Motor neuron (in vitro differentiated cells): ENCODE results near the gene LDAH. TPM values are rescaled to one million over a fixed set of nuclear protein-coding genes. Genes with fewer than 3 reads are reported as not detected.
A peak's percentile ranks its signal among the peaks of the same experiment; 100 is the strongest.
"Not testable (repeated sequence)": the region's sequence is repeated elsewhere in the genome, so short reads cannot be mapped to it uniquely, and the experiment has no call there.

Source experiments
- ATAC-seq, 8 experiments: fragments of 200-7000 bp; cut with Tn5 transposase; replicated peaks in 6 of 8; 2 replicates each; pipeline ENCODE4 v1.8.0; 2021; ENCODE audit warnings: mild to moderate bottlenecking in 8 of 8, moderate library complexity in 8 of 8
- H3K27ac ChIP-seq, 2 donors: fragments of 250-450 bp; sonication (Bioruptor Pico); 2 replicates each; pipeline ENCODE4 v1.9.0; 2021; ENCODE audit warnings: antibody characterized with exemption in 2 of 2, mild to moderate bottlenecking in 2 of 2, moderate library complexity in 1 of 2
- H3K4me1 ChIP-seq, 2 donors: fragments of 250-450 bp; sonication (Bioruptor Pico); replicated peaks in 1 of 2; 2 replicates each; pipeline ENCODE4 v1.6.1; 2021; ENCODE audit warnings: antibody characterized with exemption in 2 of 2, mild to moderate bottlenecking in 2 of 2, moderate library complexity in 1 of 2
- H3K4me3 ChIP-seq, 5 donors: fragments of 250-450 bp; sonication (Bioruptor Pico); 2 replicates each; pipeline ENCODE4 v1.9.0; 2021; ENCODE audit warnings: antibody characterized with exemption in 5 of 5, mild to moderate bottlenecking in 5 of 5, moderate library complexity in 4 of 5
- WGBS, 10 experiments: fragments of 450-650 bp; shearing (Covaris generic); methylation state at CpG; one replicate each; pipeline ENCODE4 v1.0.0; 2022; 5-methylcytosine and 5-hydroxymethylcytosine counted together
- in situ Hi-C, 9 experiments: fragments of 400-800 bp; cut with MboI; loops; one replicate each; pipeline ENCODE4 v1.15.0; 2021; ENCODE audit warnings: low sequenced_read_pairs in 9 of 9, low pct_unique_long_range_greater_than_20kb in 2 of 9; ENCODE audit not compliant: unreplicated experiment in 9 of 9
- total RNA-seq, 8 experiments: library from RNA; unstranded; fragments of 300-600 nt; gene quantifications; 2 replicates each; pipeline versions ENCODE4 v1.2.3 to v1.2.4, GENCODE V29; 2022

Gene LDAH
- total RNA-seq, 8 experiments from 2014 or later, result 14.8 to 28.4 (median 23.3) TPM

DNA sequence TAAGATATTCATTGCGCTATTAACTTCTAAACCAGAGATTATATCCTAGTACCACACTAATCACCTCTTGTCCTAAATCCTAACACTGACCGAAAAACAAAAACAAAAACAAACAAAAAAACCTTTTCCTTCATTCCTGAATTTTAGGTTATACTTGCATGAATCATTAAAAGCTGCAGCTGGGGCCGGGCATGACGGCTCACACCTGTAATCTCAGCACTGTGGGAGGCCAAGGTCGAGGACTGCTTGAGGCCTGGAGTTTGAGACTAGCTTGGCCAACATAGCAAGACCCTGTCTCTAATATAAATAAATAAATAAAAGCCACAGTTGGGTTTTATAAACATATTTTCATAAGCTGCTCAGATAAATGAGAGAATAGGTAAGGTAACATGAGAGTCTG lies 96.0 kb downstream of the LDAH start:
- 80 to 100% (median 98%) methylated on average over 1 to 5 of the region's 5 CpGs for WGBS, 10 experiments
- ATAC-seq, result no peak
- Histone ChIP-seq H3K27ac (no peak overlapping the region), H3K4me3 (no peak overlapping the region), H3K4me1 (peaks cover 3 to 8% of the 10 kb centered on the region in 2 donors)
- in situ Hi-C loops, result no loop called here

GRCh38 chr2:20725782-20726181 lies 97.1 kb downstream of the LDAH start:
- in situ Hi-C loops, result no loop called here
- ATAC-seq, result no peak
- Histone ChIP-seq H3K4me1 (peaks cover 3 to 8% of the 10 kb centered on the region in 2 donors), H3K4me3 (no peak overlapping the region), H3K27ac (no peak overlapping the region)
- 56 to 100% (median 93%) methylated on average over 1 to 2 of the region's 2 CpGs; no CpG with 5 or more reads in 2 of the 10 experiments for WGBS, 10 experiments

DNA sequence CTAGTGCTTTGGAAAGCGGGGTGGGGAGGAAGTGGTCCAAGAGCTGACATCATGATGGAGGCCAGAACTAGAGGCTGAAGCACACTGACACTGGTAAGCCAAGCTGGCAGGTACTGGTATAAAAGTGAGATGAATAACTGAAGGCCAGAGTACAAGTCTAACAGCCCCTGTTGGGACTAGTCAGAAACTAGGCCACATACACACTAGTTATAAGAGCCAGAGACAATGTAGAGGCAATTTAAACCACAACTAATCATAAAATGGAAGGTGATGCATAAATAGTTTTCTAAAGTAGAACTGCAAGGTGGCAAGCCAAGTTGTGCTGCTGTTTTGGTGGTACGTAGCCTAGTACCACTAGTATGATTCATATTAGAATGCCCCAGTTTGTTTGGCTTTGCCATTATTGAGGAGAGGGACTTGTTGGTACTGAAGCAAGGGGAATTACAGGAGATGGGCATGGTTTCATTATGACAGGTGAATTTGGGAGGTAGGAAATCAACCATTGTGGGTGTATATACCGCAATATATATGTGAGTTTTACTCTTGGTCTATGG lies 98.3 kb downstream of the LDAH start:
- WGBS, 10 experiments, result 89 to 100% (median 98%) methylated on average over 1 to 3 of the region's 3 CpGs; no CpG with 5 or more reads in 4 of the 10 experiments

GRCh38 chr2:20723543-20723942 lies 99.4 kb downstream of the LDAH start:
- in situ Hi-C loops, result no loop called here
- no peak for ATAC-seq

More for the DNA sequence above, 98.3 kb downstream of the LDAH start:
- in situ Hi-C loops, result no loop called here
- Histone ChIP-seq H3K27ac (no peak overlapping the region), H3K4me3 (no peak overlapping the region), H3K4me1 (peaks cover 3 to 8% of the 10 kb centered on the region in 2 donors)
- ATAC-seq, result no peak

GRCh38 chr2:20722592-20723240 lies 100.2 kb downstream of the LDAH start:
- H3K27ac ChIP-seq, result no peak overlapping the region
- ATAC-seq, result peak in 2 of 8 experiments; percentile 18 to 45
- H3K4me3 ChIP-seq, result no peak overlapping the region
- H3K4me1 ChIP-seq, result peaks cover 0 to under 1% of the 10 kb centered on the region in 2 donors
- 80 to 100% (median 92%) methylated on average over 1 of the region's 1 CpG; no CpG with 5 or more reads in 1 of the 10 experiments for whole genome bisulfite sequencing, 10 experiments
- in situ Hi-C loops, result no loop called here

More at GRCh38 chr2:20723543-20723942, 99.4 kb downstream of the LDAH start:
- peaks cover 3 to 8% of the 10 kb centered on the region in 2 donors for H3K4me1 ChIP-seq
- no peak overlapping the region for H3K27ac ChIP-seq
- H3K4me3 ChIP-seq, result no peak overlapping the region

GRCh38 chr2:20717641-20718040 lies 105.3 kb downstream of the LDAH start:
- ATAC-seq, result no peak
- Histone ChIP-seq H3K27ac (no peak overlapping the region), H3K4me3 (no peak overlapping the region), H3K4me1 (no peaks in the 10 kb centered on the region)
- in situ Hi-C loops, result no loop called here
- WGBS, 10 experiments, result 33 to 100% (median 90%) methylated on average over 1 of the region's 1 CpG; no CpG with 5 or more reads in 2 of the 10 experiments

DNA sequence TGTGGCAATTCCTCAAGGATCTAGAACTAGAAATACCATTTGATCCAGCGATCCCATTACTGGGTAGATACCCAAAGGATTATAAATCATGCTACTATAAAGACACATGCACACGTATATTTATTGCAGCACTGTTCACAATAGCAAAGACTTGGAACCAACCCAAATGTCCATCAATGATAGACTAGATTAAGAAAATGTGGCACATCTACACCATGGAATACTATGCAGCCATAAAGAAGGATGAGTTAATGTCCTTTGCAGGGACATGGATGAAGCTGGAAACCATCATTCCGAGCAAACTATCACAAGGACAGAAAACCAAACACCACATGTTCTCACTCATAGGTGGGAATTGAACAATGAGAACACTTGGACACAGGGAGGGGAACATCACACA lies 106.7 kb downstream of the LDAH start:
- 100% methylated on average over 1 of the region's 3 CpGs; no CpG with 5 or more reads in 6 of the 10 experiments for WGBS, 10 experiments
- H3K4me3 ChIP-seq, ATAC-seq, H3K27ac ChIP-seq, H3K4me1 ChIP-seq, in situ Hi-C loops: not testable (repeated sequence)

GRCh38 chr2:20714412-20714811 lies 108.5 kb downstream of the LDAH start:
- H3K27ac ChIP-seq, H3K4me3 ChIP-seq, ATAC-seq, in situ Hi-C loops, H3K4me1 ChIP-seq: not testable (repeated sequence)
- 50 to 100% (median 85%) methylated on average over 1 of the region's 2 CpGs; no CpG with 5 or more reads in 4 of the 10 experiments for WGBS, 10 experiments

DNA sequence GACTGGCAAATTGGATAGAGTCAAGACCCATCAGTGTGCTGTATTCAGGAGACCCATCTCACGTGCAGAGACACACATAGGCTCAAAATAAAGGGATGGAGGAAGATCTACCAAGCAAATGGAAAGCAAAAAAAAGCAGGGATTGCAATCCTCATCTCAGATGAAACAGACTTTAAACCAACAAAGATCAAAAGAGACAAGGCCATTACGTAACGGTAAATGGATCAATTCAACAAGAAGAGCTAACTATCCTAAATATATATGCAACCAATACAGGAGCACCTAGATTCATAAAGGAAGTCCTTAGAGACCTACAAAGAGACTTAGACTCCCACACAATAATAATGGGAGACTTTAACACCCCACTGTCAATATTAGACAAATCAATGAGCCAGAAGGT lies 109.3 kb downstream of the LDAH start:
- ATAC-seq, result not testable (repeated sequence)

GRCh38 chr2:20711641-20712040 lies 111.3 kb downstream of the LDAH start:
- WGBS, 10 experiments, result 67 to 100% (median 91%) methylated on average over 2 to 5 of the region's 7 CpGs; no CpG with 5 or more reads in 6 of the 10 experiments
- ATAC-seq, H3K27ac ChIP-seq, in situ Hi-C loops, H3K4me3 ChIP-seq, H3K4me1 ChIP-seq: not testable (repeated sequence)

More for the DNA sequence above, 109.3 kb downstream of the LDAH start:
- H3K4me1 ChIP-seq, H3K4me3 ChIP-seq, in situ Hi-C loops, H3K27ac ChIP-seq: not testable (repeated sequence)
- WGBS, 10 experiments, result 86 to 100% (median 100%) methylated on average over 2 of the region's 3 CpGs; no CpG with 5 or more reads in 5 of the 10 experiments

- Histone ChIP-seq H3K4me3 (no peak overlapping the region), H3K27ac (no peak overlapping the region)
- in situ Hi-C loops, result no loop called here
Measured at GRCh38 chr2:20707601-20708000, 115.3 kb downstream of the LDAH start.

DNA sequence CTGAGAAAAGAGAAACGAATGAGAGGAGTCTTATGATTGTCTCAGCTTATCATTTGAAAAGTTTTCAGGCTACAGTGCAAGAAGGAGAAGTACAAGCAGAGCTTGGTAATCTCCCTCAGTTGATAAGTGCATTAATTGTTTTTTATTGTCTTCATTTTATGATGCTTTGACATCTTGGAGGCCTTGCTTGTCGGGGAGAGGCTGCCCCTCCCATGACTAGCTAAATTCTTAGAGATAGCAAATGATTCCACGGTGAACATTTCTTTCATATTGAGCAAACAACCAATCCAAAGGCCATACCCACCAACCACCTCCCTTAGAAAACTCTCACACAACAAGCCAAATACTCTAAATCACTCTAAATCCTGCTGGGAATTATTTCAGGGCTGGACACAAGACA lies 116.1 kb downstream of the LDAH start:
- H3K27ac ChIP-seq, result no peak overlapping the region
- WGBS, 10 experiments, result 80 to 100% (median 87%) methylated on average over 1 to 3 of the region's 3 CpGs; no CpG with 5 or more reads in 1 of the 10 experiments
- H3K4me1 ChIP-seq, result no peaks in the 10 kb centered on the region
- no peak overlapping the region for H3K4me3 ChIP-seq
- ATAC-seq, result no peak
- in situ Hi-C loops, result no loop called here

More at GRCh38 chr2:20707601-20708000, 115.3 kb downstream of the LDAH start:
- ATAC-seq, result no peak
- no peaks in the 10 kb centered on the region for H3K4me1 ChIP-seq
- 30 to 100% (median 86%) methylated on average over 1 to 4 of the region's 4 CpGs; no CpG with 5 or more reads in 2 of the 10 experiments for WGBS, 10 experiments

- no peaks in the 10 kb centered on the region for H3K4me1 ChIP-seq
- no peak overlapping the region for H3K27ac ChIP-seq
- no peak for ATAC-seq
- in situ Hi-C loops, result no loop called here
- 83 to 100% (median 94%) methylated on average over 1 to 2 of the region's 2 CpGs; no CpG with 5 or more reads in 1 of the 10 experiments for whole genome bisulfite sequencing, 10 experiments
- H3K4me3 ChIP-seq, result no peak overlapping the region
Measured at GRCh38 chr2:20706217-20706616, 116.7 kb downstream of the LDAH start.
